Medulla oblongata (tissue), 1 donor: Measurements from ENCODE around the gene EFL1.
A peak's percentile ranks its signal among the peaks of the same experiment; 100 is the strongest.
"Not testable (repeated sequence)": the region's sequence is repeated elsewhere in the genome, so short reads cannot be mapped to it uniquely, and the experiment has no call there.

Experiments used
- DNase-seq: peaks from one replicate; pipeline ENCODE4 v3.0.0-alpha.2; 2015; ENCODE audit errors: extremely low spot score

The EFL1 gene

DNA sequence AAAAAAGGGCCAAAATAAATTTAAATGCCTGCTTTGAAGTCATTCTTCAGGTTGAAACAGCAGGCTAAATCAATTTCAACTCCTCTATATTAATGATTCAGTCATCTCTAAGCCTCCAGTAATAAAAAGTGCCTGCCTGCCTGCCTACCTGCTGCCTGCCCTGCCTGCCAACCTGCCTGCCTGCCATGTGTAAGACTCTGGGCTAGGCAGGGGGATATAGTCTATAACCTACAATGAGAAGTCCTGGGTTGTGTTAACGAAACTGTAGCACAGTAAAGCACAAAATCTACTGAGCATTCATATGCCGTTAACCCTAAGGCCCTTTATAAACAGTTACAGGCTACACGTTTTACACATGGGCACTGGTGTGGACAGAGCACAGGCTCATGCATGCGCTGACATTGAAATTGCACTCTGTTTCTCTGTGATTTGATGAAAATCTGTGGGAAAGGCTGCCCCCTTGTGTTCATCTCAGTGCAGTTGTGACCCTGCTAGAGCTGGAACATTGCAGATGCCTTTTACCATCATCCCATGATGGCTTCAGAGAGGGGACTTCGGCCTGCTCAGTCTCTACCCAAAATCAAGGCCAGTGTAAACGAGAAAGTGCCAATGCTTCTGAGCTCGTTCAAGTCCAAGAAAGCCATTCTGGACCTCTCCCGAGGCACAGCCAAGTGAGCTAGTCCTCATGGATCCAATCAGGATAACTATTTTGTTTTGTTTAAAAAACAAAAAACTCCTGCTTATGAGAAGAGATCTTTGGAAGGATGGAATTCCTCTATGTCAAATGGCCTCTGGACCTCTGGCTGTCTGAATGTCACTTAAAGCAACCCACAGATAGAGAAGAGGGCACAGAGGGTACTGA, 64.6 kb downstream of the EFL1 start:
- peak; percentile 94 for DNase-seq

DNA sequence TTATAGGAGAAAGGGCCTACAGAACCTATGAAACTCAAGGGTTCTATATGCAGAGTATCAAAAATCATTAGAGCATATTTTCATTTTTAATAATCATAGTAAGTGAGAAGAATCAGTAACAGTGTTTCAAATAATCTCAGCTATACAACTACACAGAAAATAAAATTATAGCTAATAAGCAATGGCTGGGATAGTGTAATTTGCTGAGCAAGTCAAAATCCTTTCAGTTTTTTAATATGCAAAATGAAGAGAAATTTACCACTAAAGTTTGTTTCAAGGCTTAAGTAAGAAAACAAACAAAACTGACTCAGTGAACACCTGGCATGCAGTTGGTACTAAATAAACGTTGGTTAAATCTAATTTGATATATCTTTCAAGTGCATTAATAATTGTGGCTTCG, 66.2 kb downstream of the EFL1 start:
- DNase-seq, result no peak

DNA sequence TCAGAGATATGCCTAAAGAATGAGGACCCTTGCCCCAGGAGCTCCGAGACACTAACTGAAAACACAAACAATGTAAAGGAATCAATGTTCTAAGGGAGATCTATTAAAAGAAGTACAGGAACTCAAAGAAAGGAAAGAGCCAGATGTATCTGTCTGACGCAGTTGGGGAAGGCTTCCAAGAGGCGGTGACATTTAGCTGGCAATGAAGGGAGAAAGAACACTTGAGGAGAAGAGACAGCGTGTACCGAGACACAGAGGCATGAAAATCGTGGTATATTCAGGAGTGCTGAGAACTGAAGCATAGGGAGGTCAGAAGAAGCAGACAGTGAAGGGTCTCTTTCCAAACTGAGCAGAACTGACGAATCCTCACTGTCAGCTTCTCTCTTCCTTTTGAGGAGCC, 66.7 kb downstream of the EFL1 start:
- DNase-seq, result not testable (repeated sequence)

DNA sequence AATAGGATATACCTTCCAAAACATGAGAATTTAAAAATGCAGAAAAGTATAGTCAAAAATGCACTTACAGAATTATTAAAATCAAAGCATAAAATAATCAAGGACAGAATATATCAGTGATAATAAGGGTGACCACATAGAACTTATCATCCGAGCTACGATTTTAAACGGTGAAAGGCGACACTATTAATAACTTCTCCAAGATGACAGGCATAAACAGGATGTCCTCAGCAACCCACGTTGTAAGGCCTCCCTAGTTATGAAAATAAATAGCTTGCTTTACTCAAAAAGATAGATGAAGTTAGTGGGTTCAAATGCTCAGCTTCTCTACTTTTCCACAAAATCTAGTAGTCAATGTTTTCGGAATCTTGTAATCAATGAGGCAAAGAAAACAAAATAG, 68.0 kb downstream of the EFL1 start:
- DNase-seq, result not testable (repeated sequence)

DNA sequence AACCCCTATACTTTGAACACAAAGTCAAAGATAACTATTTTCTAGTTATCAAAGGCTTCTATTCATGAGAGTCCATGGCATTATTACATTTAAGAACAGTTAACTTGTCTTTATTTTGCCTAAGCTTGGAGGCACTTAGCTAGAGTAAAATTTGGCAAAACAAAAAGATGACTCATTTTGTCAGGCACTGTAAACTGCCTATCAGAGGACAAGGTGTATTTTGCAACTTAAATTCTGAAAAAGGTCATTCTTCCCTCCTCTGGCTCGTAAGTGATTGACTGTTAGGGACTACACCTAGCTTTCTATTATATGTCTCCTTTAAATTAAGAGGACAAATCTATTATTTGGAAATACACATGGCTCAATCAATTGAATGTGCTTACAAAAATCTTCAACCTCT, 69.1 kb downstream of the EFL1 start:
- DNase-seq, result not testable (repeated sequence)

DNA sequence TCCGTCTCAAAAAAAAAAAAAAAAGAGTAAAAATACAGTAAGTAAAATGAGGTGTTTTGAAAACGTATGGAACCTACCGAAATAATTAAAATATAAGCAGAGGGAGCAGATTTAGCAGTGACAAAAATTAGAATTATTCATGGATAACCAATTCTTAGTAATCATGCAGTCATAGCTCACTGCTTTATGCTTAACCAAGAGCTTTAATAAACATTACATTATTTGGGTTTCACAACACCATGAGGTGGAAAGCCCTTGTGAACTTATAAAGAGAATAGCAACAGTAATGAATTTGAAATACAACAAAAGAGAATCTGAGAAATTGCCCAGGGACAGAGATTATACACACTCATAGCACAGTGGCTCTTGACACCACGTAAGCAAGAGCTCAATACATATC, 70.1 kb downstream of the EFL1 start:
- not testable (repeated sequence) for DNase-seq

DNA sequence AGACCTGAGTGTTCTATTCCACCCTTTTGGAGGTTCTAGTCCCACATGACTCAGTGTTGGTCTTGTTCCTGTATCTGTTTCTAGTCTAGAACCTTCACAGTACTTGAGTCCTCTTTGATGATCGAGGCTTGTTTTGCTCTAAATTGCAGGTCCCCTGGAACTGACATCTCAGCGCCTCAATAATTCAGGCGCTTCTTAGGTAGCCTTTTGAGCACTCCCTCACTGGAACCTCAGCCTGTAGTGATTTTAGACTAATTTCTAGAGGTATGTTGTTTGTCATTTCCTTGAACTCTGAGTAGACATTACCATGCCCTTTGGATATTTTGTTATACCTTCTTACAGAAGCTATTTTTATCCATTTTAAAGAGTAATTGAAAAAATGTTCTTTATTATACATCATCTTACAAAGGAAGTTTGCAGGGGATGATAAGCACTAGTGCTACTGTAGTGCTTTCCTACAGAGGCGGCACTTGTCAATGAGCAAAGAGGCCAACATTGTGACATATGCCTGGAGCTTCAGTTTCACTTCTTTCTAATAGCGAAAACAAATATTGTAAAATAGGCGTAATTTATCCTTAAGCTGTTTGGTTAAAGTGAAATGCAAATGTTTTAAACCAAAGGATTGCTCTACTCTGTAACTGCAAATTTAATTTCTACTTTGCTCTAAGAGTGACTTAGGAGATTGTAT, 75.7 kb downstream of the EFL1 start:
- DNase-seq, result peak; percentile 25

DNA sequence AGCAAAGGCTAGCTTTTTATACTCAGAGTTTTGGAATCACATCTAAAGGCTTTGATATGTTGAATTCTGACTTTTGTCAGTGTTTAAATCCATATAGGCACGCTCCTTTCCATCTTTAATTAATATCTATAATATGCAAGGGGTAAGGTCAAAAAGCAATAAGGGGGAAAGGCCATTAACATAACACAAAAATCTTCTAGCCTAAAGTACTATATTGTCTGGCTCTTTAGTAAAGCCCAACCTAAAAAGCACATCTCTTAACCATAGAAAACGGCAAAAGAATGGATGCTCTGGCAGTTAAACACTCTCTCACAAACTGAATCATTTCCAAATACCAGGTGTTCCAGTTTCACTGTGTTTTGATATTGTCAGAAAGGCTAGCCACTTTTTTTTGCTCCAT, 76.4 kb downstream of the EFL1 start:
- DNase-seq, result no peak

DNA sequence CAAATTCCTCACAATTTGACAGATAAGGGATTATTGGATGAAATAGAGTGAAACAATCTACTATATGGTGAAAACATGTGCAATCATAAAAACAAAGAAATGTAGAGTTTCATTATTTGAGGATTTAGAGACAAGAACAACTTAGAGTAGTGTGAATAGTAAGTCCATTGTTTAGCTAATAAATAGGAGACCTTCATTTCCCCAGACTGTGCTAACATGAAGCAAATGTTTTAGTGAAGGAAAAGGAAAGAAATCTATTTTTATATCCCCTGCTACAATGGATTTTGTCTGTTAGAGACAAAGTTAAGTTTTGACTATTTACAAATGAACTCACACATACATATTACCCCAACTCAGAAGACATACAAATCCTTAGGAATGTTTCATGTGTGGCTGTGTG, 77.8 kb downstream of the EFL1 start:
- peak; percentile 68 for DNase-seq

DNA sequence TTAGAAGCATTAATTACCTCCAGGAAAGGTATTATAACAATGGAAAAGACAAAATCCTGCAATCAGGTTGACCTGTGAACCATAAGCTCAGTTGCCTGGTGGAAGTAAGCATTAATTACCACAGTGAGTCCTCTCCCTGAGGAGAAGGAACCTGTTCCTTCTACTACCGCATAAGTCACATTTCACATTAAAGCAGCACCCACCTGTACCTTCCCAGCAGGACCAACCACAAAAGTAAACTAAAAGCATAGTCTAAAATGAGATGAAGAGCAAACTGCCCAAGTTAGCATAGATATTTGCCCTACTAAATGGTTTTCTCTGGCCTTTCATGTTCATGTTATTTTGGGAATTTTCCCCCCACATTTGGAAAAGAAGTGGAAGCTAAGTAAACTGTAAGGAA, 78.2 kb downstream of the EFL1 start:
- no peak for DNase-seq

DNA sequence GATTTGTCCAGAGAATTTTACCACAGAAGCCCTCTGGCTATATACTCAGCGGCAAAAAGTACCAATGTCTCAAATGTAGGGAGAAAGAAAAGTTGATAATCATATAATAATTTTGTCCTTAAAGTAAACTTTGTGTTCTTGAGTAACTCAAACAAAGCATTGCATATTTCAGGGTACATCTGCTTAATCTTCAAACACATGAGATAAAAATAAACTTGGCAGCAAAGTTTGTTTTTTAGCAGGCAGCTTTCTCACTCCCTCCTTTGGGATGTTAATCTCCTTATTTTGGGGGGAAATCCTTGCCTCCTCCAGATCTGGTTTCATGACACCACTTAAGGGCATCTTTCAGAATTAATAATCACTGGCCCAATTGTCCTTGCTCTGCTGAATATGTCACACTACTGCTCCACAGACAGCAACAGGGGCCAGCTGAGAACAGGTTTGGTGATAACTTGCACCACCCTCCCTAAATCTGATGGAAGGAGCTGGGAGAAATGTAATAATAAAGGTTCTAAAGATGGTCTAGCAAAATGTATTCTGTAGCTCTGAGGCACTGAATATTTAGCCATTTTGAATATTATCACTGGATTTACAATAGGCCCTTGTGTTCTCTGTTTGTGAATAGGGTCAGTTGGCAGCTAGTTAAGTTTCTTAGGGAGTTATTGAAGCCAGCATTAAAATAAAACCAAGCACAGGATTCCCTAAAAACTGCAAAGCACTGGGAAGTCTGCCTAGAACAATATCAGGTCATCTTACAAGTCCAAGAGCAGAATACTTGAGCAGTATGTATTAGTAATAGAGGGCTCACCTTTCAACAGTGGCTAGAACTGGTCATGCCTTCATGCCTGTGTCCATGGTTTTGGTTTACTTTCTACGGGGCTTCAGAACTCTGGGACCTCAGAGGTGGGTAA, 79.2 kb downstream of the EFL1 start:
- DNase-seq, result peak; percentile 51

DNA sequence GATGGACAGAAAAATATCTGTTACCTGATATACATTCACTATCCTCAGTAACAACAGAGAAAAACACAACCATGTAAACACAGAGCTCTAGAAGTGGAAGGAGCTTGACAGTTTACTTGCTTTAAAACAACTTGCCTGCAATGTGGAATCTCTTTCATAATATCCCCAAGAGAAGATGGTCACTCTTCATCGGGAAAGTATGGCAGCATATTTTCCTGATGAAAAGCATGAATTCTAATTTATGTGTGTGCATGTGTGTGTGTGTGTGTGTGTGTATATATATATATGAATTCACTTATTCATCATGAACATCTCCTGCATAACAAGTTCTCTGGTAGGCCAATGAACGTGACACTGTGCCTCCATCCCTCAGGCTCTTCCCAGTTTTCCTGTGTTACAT, 81.2 kb downstream of the EFL1 start:
- no peak for DNase-seq

DNA sequence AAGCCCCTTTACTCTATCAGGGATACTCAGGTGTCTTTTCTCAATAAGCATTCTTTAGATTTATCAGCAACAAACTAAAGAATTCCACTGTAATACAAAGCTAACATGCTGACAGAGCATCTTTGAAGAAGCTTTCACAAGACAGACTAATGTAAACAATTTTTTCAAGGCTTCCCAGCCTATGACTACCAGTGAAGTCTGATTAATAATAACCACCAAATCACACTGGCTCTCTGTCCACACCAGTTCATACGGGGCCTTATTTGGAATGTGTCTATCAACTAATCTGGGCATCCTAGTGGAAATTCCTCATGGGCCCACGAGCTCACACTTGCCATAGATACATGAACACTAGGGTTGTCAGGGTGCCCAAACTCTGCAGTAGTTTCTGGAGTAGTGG, 84.5 kb downstream of the EFL1 start:
- DNase-seq, result no peak

DNA sequence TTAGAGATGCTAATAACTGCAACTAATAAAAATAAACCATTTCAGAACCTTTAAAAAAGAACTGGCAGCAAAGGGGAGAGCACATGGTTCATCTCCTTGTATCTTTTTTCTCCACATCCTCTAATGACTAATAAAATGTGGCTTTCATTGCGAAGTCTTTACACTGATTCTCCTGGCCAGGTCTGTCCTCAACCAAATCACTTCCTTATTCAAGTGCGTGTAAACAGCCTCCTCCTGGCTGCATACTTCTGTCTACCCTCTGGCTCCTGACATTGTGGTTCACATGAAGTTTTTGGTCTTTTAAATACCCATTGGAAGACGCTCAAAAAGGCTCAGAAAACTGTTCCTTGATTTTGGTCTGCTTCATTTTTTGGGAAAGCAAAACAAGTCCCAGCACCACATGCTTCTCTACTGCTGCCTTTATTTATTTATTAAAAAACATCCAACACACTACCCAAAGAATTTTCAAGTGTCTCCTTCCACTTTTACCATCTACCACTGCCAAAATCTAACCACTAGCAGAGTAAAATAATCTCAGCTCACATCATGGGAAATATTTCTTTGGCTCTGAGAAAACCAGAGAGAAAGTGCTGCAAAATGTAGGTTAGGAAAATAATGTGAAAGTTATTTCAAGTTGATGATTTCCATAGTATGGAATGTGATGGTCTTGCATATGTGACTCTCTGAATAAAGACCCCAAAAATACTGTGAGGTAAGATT, 85.1 kb downstream of the EFL1 start:
- DNase-seq, result no peak

DNA sequence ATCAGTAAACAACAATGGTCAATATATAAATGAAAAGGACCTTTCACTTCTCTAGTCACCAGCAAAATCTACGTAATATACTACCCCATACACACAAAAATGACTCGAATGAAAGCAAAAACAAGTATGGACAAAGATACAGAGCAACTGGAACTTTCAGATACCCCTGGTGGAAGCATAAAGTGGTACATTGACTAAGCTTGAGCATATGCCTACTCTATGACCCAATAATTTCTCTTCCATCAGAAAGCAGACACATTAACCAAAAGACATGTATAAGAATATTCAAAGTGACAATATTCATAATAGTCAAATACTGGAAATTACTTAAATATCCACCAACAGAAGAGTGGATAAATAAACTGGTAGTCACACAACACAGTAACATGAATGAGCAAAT, 86.0 kb downstream of the EFL1 start:
- DNase-seq, result no peak

DNA sequence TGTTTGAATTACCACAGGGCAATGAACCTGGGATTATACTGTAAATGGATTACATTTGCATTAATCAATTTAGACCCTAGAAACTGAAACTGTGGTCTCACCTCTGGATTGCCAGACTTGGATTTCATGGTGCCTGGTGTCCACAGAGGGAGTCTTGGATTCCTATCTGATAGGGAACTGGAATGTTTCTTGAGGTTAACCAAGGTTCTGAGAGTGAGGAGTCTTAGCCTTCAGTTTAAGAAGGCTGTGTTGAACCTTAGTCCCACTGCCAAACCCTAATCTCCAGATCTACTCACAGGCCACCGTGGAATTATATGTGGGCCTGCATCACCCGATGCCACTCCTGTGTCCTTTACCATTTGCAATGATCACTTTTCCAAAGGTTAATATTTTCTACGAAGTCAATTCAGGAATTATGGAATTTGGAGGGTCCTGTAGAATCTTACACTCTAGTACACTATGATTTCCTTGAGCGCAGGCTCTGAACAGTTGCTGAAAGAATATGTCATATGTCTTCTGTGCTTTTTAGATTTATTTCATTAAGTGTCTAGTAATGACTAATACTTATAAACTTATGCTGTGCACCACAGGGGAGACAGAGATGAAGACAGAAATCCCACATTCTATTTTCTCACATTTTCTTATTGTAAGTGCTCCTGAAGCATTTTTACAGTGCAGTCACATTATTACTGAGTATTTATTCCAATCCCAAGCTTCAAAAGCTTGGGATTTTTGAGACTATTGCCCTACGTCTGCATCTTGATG, 87.9 kb downstream of the EFL1 start:
- DNase-seq, result no peak

DNA sequence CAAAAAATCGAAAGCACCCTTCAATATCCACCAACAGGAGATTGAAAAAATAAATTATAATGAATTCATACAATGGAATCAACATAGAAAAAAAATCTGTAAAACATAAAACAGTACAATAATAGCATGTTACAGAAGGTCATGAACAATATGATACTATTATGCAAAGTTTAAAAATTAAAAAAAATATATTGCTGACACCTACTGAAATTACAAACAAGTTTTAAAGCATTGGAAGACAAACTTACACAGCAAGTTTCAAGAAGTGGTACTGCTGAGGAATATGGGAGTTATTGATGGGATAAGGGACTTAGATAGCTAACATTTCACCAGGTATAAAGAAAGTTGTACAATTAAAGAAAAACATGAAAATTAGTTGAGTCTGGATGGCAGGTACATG, 89.4 kb downstream of the EFL1 start:
- no peak for DNase-seq

DNA sequence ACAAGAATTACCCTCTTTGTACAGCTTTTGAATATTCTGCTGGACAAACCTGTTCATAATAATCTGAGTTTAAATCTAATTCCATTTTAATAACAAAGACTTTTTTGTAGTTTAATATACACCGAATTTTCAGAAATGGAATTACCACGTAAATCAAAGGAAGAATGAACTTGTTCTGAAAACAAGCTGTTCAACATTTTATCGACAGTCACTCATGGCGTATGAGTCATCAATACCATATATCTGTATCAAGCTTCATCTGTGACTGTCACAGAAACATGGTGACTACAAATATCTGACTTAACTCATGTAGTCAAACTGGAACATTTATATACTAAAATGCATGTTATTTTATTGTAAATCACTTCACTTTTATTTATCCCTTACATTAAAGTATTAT, 90.0 kb downstream of the EFL1 start:
- no peak for DNase-seq

DNA sequence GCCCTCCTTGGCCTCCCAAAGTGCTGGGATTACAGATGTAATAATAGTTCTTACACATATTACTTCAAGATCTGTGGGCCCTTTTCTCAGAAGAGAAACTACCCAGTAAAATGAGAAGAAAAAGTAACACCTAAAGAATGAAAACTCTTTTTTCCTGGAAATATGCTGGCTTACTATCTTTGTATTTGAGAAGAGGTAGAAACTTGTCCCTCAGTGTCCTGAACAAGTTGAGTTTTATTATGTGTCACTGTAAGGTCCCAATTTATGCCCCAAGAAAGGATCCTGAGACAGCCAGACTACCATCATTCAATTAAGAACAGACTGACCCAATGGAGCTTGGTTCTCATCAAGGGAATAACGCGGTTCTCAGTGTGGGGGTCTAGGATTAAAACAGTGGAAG, 93.8 kb downstream of the EFL1 start:
- no peak for DNase-seq

DNA sequence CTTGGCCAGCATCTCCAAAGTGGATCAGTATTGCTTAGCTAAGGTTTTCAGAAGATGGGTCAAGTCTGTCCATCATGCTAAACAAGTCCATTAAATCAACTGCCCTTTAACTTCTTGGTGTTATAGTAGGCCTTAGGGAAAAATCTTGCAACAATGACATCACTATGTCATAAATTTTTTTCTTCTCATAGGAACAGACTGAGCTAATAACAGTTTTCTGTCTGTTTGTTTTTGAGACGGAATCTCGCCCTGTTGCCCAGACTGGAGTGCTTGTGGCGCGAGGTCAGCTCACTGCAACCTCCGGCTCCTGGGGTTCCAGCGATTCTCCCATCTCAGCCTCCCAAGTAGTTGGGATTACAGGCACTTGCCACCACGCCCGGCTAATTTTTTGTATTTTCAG, 94.2 kb downstream of the EFL1 start:
- DNase-seq, result no peak

DNA sequence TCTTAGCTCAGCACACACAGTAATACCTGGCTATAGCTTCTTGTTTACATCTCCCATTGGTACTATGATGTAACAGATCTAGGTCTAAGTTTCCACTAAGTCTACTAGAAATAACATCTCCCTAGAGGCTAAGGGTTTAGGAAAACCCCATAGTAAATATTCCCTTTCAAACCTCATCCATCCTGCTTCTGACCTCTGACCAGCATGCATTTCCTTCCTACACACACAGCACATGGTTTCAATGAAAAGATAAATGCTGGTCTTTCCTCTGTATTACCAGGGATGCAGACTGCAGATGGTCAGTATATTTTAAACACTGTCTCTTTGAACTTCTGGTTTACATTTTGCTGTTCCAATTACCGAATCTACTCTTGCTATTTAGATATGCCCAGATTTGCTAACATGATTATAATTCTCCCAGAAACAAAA, 96.6 kb downstream of the EFL1 start:
- DNase-seq, result no peak
